Measurements from ENCODE around the gene COL8A1.

DNA sequence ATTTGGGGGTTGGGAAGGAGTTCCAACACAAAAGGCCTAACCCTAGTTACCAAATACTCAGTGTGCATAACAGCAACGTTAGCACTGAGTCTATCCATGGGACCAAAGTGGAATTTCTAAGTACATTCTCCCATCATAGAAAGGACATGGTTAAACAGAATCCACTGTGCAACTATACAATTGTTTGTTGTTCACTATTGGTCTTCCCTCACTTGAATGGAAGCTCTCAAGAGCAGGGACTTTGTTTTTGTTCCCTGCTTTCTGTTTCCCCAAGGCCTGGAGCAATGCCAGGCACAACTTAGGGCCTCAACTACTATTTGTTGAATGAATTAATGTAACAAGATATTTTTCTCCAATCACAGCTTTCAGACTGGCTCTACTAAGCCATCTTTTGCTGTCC is 25.6 kb downstream of the COL8A1 start:
- TF ChIP-seq, protein P1, sequence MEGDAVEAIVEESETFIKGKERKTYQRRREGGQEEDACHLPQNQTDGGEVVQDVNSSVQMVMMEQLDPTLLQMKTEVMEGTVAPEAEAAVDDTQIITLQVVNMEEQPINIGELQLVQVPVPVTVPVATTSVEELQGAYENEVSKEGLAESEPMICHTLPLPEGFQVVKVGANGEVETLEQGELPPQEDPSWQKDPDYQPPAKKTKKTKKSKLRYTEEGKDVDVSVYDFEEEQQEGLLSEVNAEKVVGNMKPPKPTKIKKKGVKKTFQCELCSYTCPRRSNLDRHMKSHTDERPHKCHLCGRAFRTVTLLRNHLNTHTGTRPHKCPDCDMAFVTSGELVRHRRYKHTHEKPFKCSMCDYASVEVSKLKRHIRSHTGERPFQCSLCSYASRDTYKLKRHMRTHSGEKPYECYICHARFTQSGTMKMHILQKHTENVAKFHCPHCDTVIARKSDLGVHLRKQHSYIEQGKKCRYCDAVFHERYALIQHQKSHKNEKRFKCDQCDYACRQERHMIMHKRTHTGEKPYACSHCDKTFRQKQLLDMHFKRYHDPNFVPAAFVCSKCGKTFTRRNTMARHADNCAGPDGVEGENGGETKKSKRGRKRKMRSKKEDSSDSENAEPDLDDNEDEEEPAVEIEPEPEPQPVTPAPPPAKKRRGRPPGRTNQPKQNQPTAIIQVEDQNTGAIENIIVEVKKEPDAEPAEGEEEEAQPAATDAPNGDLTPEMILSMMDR (IDR thresholded peaks at IDR 0.05; ENCODE audit: low read length), result no peak
- TF ChIP-seq EZH2 (optimal IDR thresholded peaks at IDR 0.05; ENCODE audit: low read depth, low read length) (no peak), EZH2phosphoT487 (IDR thresholded peaks at IDR 0.05; ENCODE audit: low read length) (no peak)
